IMR-90 (cell line): Measurements from ENCODE around the gene INHBE. TPM values are rescaled to one million over a fixed set of nuclear protein-coding genes. Genes with fewer than 3 reads are reported as not detected.

Experiments
- ATAC-seq: fragments of 200-7000 bp; cut with Tn5 transposase; 2 replicates; pipeline ENCODE4 v1.9.1; 2020; ENCODE audit warnings: low read depth, mild to moderate bottlenecking, moderate library complexity
- BruUV-seq: library from RNA; stranded (reverse); fragments of 400-500 nt; replicated peaks from 2 replicates; lab custom pipeline; 2021; lab: Mats Ljungman, UMichigan
- CTCF ChIA-PET: fragments of 300-600 bp; formaldehyde crosslinking; extraction: SDS; loops from one replicate; lab custom pipeline; 2021; ENCODE audit warnings: antibody characterized with exemption; lab: Yijun Ruan, JAX
- POLR2A ChIA-PET: fragments of 300-600 bp; sonication (Branson Sonifier 250); formaldehyde crosslinking; loops from one replicate; lab custom pipeline; 2022; ENCODE audit warnings: antibody characterized with exemption; ENCODE audit not compliant: unreplicated experiment; lab: Charles Lee
- DNase-seq: peaks from one replicate; pipeline ENCODE4 v3.0.0; 2013
- H2AFZ ChIP-seq: replicated peaks from 2 replicates; pipeline ENCODE3; 2013; ENCODE audit warnings: low read length, mild to moderate bottlenecking; ENCODE audit not compliant: poor library complexity
- H2AK5ac ChIP-seq: 2 replicates; pipeline ENCODE4 v1.6.1; 2013; ENCODE audit warnings: low read depth, low read length, inconsistent platforms
- H2AK9ac ChIP-seq: replicated peaks from 2 replicates; pipeline ENCODE3; 2013; ENCODE audit warnings: mild to moderate bottlenecking, low read depth, low read length, moderate library complexity; ENCODE audit not compliant: poor library complexity
- H2BK120ac ChIP-seq: 2 replicates; pipeline ENCODE4 v1.6.1; 2013; ENCODE audit warnings: low read depth, low read length, inconsistent platforms
- H2BK15ac ChIP-seq: 3 replicates; pipeline ENCODE4 v1.6.1; 2013; ENCODE audit warnings: low read depth, low read length, inconsistent platforms
- H2BK20ac ChIP-seq: 2 replicates; pipeline ENCODE4 v1.6.1; 2013; ENCODE audit warnings: low read depth, mild to moderate bottlenecking, inconsistent platforms, low read length, moderate library complexity
- H2BK5ac ChIP-seq: 2 replicates; pipeline ENCODE4 v1.6.1; 2013; ENCODE audit warnings: mild to moderate bottlenecking, low read depth, low read length, inconsistent platforms; ENCODE audit not compliant: poor library complexity, severe bottlenecking
- H3K14ac ChIP-seq: replicated peaks from 2 replicates; pipeline ENCODE4 v1.6.1; 2013; ENCODE audit warnings: low read depth, low read length, inconsistent platforms
- H3K18ac ChIP-seq: 2 replicates; pipeline ENCODE4 v1.6.1; 2013; ENCODE audit warnings: low read depth, low read length, control low read depth
- H3K23ac ChIP-seq: 2 replicates; pipeline ENCODE4 v1.6.1; 2013; ENCODE audit warnings: low read depth, low read length, inconsistent platforms
- H3K27ac ChIP-seq: 2 replicates; pipeline ENCODE4 v1.5.1; 2013; ENCODE audit warnings: mild to moderate bottlenecking, control low read depth, low read length; ENCODE audit not compliant: insufficient read depth
- H3K27me3 ChIP-seq: 2 replicates; pipeline ENCODE4 v1.6.1; 2013; ENCODE audit warnings: low read length; ENCODE audit not compliant: control insufficient read depth, insufficient read depth
- H3K36me3 ChIP-seq: 2 replicates; pipeline ENCODE4 v1.6.1; 2013; ENCODE audit warnings: low read length, mixed read lengths; ENCODE audit not compliant: control insufficient read depth, insufficient read depth
- H3K4ac ChIP-seq: 2 replicates; pipeline ENCODE4 v1.6.1; 2013; ENCODE audit warnings: low read depth, low read length, inconsistent platforms
- H3K4me1 ChIP-seq: 2 replicates; pipeline ENCODE4 v1.6.1; 2013; ENCODE audit warnings: low read length, mixed read lengths; ENCODE audit not compliant: control insufficient read depth, insufficient read depth
- H3K4me2 ChIP-seq: 2 replicates; pipeline ENCODE4 v1.6.1; 2013; ENCODE audit warnings: low read depth, mild to moderate bottlenecking, control low read depth, low read length, moderate library complexity
- H3K4me3 ChIP-seq: 2 replicates; pipeline ENCODE4 v1.5.1; 2013; ENCODE audit warnings: low read depth, mild to moderate bottlenecking, control low read depth, low read length, moderate library complexity; ENCODE audit not compliant: insufficient read depth
- H3K56ac ChIP-seq: 2 replicates; pipeline ENCODE4 v1.6.1; 2013; ENCODE audit warnings: low read length, inconsistent platforms; ENCODE audit not compliant: insufficient read depth; ENCODE audit errors: extremely low read depth
- H3K79me1 ChIP-seq, 2 experiments: 2 replicates each; pipeline ENCODE4 v1.6.1; 2013; ENCODE audit warnings: low read length in 2 of 2, inconsistent platforms in 1 of 2, low read depth in 1 of 2
- H3K9ac ChIP-seq: 2 replicates; pipeline ENCODE4 v1.6.1; 2013; ENCODE audit warnings: low read depth, low read length, control low read depth
- H3K9me1 ChIP-seq: 2 replicates; pipeline ENCODE4 v1.6.1; 2013; ENCODE audit warnings: low read length, inconsistent platforms; ENCODE audit not compliant: insufficient read depth
- H3K9me3 ChIP-seq: 2 replicates; pipeline ENCODE4 v1.6.1; 2013; ENCODE audit warnings: low read length; ENCODE audit not compliant: control insufficient read depth, insufficient read depth
- H4K20me1 ChIP-seq: 2 replicates; pipeline ENCODE4 v1.6.1; 2013; ENCODE audit warnings: low read length, inconsistent platforms; ENCODE audit not compliant: insufficient read depth
- H4K5ac ChIP-seq: 2 replicates; pipeline ENCODE4 v1.6.1; 2013; ENCODE audit warnings: mild to moderate bottlenecking, low read depth, low read length, control low read depth
- H4K8ac ChIP-seq, 2 experiments: 2 replicates each; pipeline ENCODE4 v1.6.1; 2013; ENCODE audit warnings: low read depth in 2 of 2, low read length in 2 of 2, control low read depth in 1 of 2, inconsistent platforms in 1 of 2
- H4K91ac ChIP-seq: 2 replicates; pipeline ENCODE4 v1.6.1; 2013; ENCODE audit warnings: low read depth, low read length, inconsistent platforms; ENCODE audit not compliant: insufficient read depth
- BHLHE40 ChIP-seq: fragments of 150-350 bp; IDR thresholded peaks from 2 replicates; pipeline ENCODE4 v1.6.1; 2016; ENCODE audit warnings: mild to moderate bottlenecking, low read depth, low read length
- CEBPB ChIP-seq: IDR thresholded peaks from 2 replicates; pipeline ENCODE4 v1.6.1; 2012; ENCODE audit warnings: low read depth, low read length, improper control_type of control experiment
- FOS ChIP-seq: fragments of 150-350 bp; IDR thresholded peaks from 2 replicates; pipeline ENCODE4 v1.6.1; 2016; ENCODE audit warnings: low read depth, low read length
- MAFK ChIP-seq: IDR thresholded peaks from 2 replicates; pipeline ENCODE4 v1.6.1; 2012; ENCODE audit warnings: low read depth, low read length, improper control_type of control experiment
- MXI1 ChIP-seq: IDR thresholded peaks from 2 replicates; pipeline ENCODE4 v1.6.1; 2012; ENCODE audit warnings: low read depth, mild to moderate bottlenecking, low read length, moderate library complexity, borderline replicate concordance
- NFE2L2 ChIP-seq: fragments of 150-350 bp; IDR thresholded peaks from 2 replicates; pipeline ENCODE4 v1.6.1; 2016; ENCODE audit warnings: low read depth, mild to moderate bottlenecking, low read length
- RAD21 ChIP-seq: IDR thresholded peaks from 2 replicates; pipeline ENCODE4 v1.6.1; 2012; ENCODE audit warnings: low read length, improper control_type of control experiment
- RCOR1 ChIP-seq: IDR thresholded peaks from 2 replicates; pipeline ENCODE4 v1.6.1; 2012; ENCODE audit warnings: mild to moderate bottlenecking, low read length, improper control_type of control experiment; ENCODE audit not compliant: insufficient replicate concordance
- RFX5 ChIP-seq: IDR thresholded peaks from 2 replicates; pipeline ENCODE4 v1.8.0; 2012; ENCODE audit warnings: low read depth, mild to moderate bottlenecking, low read length, moderate library complexity
- SMC3 ChIP-seq: fragments of 150-350 bp; IDR thresholded peaks from 2 replicates; pipeline ENCODE4 v1.6.1; 2016; ENCODE audit warnings: low read depth, mild to moderate bottlenecking, antibody characterized with exemption, low read length, moderate library complexity
- WGBS, 2 experiments: methylation state at CpG; one replicate each; pipeline versions ENCODE4 v1.1.5 to v1.1.7; 2013; ENCODE audit warnings: missing lambda C conversion rate in 2 of 2; ENCODE audit not compliant: insufficient read length in 1 of 2; ENCODE audit errors: extremely low coverage in 2 of 2; 5-methylcytosine and 5-hydroxymethylcytosine counted together
- dilution Hi-C: fragments of 300-500 bp; cut with HindIII; formaldehyde crosslinking; loops from one replicate; pipeline ENCODE4 v1.14.3; 2018; ENCODE audit warnings: low sequenced_read_pairs; ENCODE audit not compliant: unreplicated experiment
- in situ Hi-C: fragments of 300-500 bp; cut with MboI; formaldehyde crosslinking; loops from 3 replicates; pipeline ENCODE4 v1.14.3; 2019; ENCODE audit warnings: low sequenced_read_pairs, inconsistent platforms, mixed read lengths
- intact Hi-C: fragments of 100-400 bp; cut with micrococcal nuclease; formaldehyde crosslinking; loops from 2 replicates; pipeline ENCODE4 v1.10.0; 2022
- polyA plus RNA-seq, 3 experiments: library from polyadenylated mRNA; depleted of rRNA; stranded (reverse); fragments of >200 nt; gene quantifications; 2 replicates each; pipeline ENCODE4 v1.2.3, GENCODE V29; 2012; ENCODE audit warnings: low replicate concordance in 1 of 3
- total RNA-seq: library from RNA; depleted of rRNA; stranded (reverse); fragments of >200 nt; gene quantifications from 2 replicates; pipeline ENCODE4 v1.2.3, GENCODE V29; 2012
- TF ChIP-seq, protein P1 (sequence below): conservative IDR thresholded peaks from 2 replicates; pipeline ENCODE4 v1.5.1; 2012; ENCODE audit warnings: mild to moderate bottlenecking, low read depth, low read length, improper control_type of control experiment
- TF ChIP-seq, protein P2 (sequence below): fragments of 150-350 bp; IDR thresholded peaks from 2 replicates; pipeline ENCODE4 v1.6.1; 2017; ENCODE audit warnings: mild to moderate bottlenecking, antibody characterized with exemption, low read length, low read depth

The INHBE gene
- total and polyA plus RNA-seq, 2 of the 4 experiments (the other 2 are of a cell fraction): 0.90 to 1.7 TPM

DNA sequence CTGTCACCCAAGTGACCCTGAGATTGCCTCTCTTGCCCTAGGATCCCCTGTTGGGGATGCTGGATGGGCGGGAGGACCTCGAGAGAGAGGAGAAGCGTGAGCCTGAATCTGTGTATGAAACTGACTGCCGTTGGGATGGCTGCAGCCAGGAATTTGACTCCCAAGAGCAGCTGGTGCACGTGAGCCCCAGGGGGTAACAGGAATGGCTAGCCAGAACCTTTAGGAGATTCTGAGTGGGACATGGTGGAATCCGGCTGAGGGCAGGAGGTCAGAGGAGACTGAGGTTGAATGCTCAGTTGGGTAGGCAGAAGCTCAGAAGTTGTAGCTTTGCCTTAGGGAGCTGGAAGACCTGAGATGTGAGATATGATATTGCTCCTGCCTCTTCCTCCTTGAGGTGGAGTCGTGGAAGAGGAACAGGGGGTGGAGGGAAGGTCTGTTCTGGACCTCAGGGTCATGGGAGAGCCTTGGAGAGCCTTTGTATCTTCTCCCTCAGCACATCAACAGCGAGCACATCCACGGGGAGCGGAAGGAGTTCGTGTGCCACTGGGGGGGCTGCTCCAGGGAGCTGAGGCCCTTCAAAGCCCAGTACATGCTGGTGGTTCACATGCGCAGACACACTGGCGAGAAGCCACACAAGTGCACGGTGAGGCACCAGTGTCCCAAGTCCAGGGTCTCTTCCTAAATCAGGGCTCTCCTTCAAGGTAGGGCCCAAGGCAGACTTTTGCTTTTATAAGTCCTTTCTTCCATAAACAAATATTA, 10.8 kb downstream of the INHBE start:
- dilution Hi-C loops (no loop called here), in situ Hi-C loops (no loop called here), intact Hi-C loops (no loop called here)
- peaks cover 8% of the 10 kb centered on the region; the same call in 1 of the 2 replicates for H3K27me3 ChIP-seq
- H3K27ac ChIP-seq: no peak overlapping the region
- WGBS, 2 experiments: 77% methylated on average over 6 of the region's 14 CpGs; no CpG with 5 or more reads in 1 of the 2 experiments
- no peak overlapping the region for H4K8ac ChIP-seq
- H3K18ac ChIP-seq: no peak overlapping the region
- H2AK9ac ChIP-seq: no peak overlapping the region
- H2BK15ac ChIP-seq: no peak overlapping the region
- H3K4me3 ChIP-seq: no peak overlapping the region
- no peak overlapping the region for H2BK5ac ChIP-seq
- H3K4me1 ChIP-seq: peaks cover 1% of the 10 kb centered on the region
- H3K4ac ChIP-seq: no peak overlapping the region
- H3K56ac ChIP-seq: no peak overlapping the region
- H3K36me3 ChIP-seq: no peaks in the 10 kb centered on the region
- no TSS peak for BruUV-seq
- H2BK20ac ChIP-seq: no peak overlapping the region
- no peak overlapping the region for H4K91ac ChIP-seq
- H2BK120ac ChIP-seq: no peak overlapping the region
- no peak overlapping the region for H3K4me2 ChIP-seq
- no peak overlapping the region for H3K14ac ChIP-seq
- H3K23ac ChIP-seq: no peak overlapping the region
- no peak for ATAC-seq
- TF ChIP-seq, protein P1, sequence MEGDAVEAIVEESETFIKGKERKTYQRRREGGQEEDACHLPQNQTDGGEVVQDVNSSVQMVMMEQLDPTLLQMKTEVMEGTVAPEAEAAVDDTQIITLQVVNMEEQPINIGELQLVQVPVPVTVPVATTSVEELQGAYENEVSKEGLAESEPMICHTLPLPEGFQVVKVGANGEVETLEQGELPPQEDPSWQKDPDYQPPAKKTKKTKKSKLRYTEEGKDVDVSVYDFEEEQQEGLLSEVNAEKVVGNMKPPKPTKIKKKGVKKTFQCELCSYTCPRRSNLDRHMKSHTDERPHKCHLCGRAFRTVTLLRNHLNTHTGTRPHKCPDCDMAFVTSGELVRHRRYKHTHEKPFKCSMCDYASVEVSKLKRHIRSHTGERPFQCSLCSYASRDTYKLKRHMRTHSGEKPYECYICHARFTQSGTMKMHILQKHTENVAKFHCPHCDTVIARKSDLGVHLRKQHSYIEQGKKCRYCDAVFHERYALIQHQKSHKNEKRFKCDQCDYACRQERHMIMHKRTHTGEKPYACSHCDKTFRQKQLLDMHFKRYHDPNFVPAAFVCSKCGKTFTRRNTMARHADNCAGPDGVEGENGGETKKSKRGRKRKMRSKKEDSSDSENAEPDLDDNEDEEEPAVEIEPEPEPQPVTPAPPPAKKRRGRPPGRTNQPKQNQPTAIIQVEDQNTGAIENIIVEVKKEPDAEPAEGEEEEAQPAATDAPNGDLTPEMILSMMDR: no peak
- no peak for TF ChIP-seq NFE2L2
- TF ChIP-seq RCOR1: no peak
- TF ChIP-seq, protein P2, sequence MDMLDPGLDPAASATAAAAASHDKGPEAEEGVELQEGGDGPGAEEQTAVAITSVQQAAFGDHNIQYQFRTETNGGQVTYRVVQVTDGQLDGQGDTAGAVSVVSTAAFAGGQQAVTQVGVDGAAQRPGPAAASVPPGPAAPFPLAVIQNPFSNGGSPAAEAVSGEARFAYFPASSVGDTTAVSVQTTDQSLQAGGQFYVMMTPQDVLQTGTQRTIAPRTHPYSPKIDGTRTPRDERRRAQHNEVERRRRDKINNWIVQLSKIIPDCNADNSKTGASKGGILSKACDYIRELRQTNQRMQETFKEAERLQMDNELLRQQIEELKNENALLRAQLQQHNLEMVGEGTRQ: no peak
- no peak for TF ChIP-seq RFX5
- TF ChIP-seq RAD21: no peak
- TF ChIP-seq SMC3: no peak
- no peak for TF ChIP-seq MAFK
- no peak for TF ChIP-seq FOS
- TF ChIP-seq BHLHE40: no peak
- no peak for TF ChIP-seq CEBPB
- no peak for TF ChIP-seq MXI1
- DNase-seq: no peak
- H4K20me1 ChIP-seq: no peaks in the 10 kb centered on the region
- no peaks in the 10 kb centered on the region for H3K79me1 ChIP-seq
- no peak overlapping the region for H2AFZ ChIP-seq
- peaks cover 6% of the 10 kb centered on the region; the same call in 1 of the 2 replicates for H3K9me1 ChIP-seq
- ChIA-PET CTCF (no interaction called here), POLR2A (no interaction called here)
- H3K9ac ChIP-seq: no peak overlapping the region
- H3K9me3 ChIP-seq: no peaks in the 10 kb centered on the region
- H4K5ac ChIP-seq: no peak overlapping the region
- no peak overlapping the region for H2AK5ac ChIP-seq
